Measurements from ENCODE around the gene NFATC2IP. TPM values are rescaled to one million over a fixed set of nuclear protein-coding genes. Genes with fewer than 3 reads are reported as not detected.
"Not testable (repeated sequence)": the region's sequence is repeated elsewhere in the genome, so short reads cannot be mapped to it uniquely, and the experiment has no call there.

Gene NFATC2IP
- total RNA-seq, 3 donors from 2014 or later: 23.2 to 38.1 (median 27.9) TPM

- H3K4me1 ChIP-seq: peaks cover 0 to 10% of the 10 kb centered on the region in 2 donors
- intact Hi-C loops (cut with DNase I; ENCODE audit: low total_unique reads): no loop called here
- TF ChIP-seq POLR2AphosphoS5 (IDR thresholded peaks at IDR 0.05) (peak; percentile 93 to 96 (median 94)), CTCF (IDR thresholded peaks at IDR 0.05) (no peak)
These were observed 23.9 kb downstream of the NFATC2IP start, which contains the start of gene SPNS1 for GRCh38 chr16:28974437-28975157. TSS of gene SPNS1 (plus strand) at chr16:28974778. CDS start at chr16:28975152, 374 bp downstream.

GRCh38 chr16:28975158-28975599 is 24.4 kb downstream of the NFATC2IP start:
- intact Hi-C loops (cut with DNase I; ENCODE audit: low total_unique reads): no loop called here
- peak overlapping the region; percentile 86 to 89 for H3K27ac ChIP-seq

More at GRCh38 chr16:28974437-28975157, 23.9 kb downstream of the NFATC2IP start, which contains the start of gene SPNS1:
- Histone ChIP-seq H3K9me3 (no peaks in the 10 kb centered on the region), H3K27ac (peak within 1 kb of the TSS; percentile 86 to 89), H3K36me3 (no peaks in the 10 kb centered on the region), H3K27me3 (no peaks in the 10 kb centered on the region), H3K4me3 (peak within 1 kb of the TSS; percentile 79 to 95 (median 94))
- peak; percentile 97 to 98 for DNase-seq (ENCODE audit: low spot score in 2 of 2)

GRCh38 chr16:28977703-28978662 is 27.2 kb downstream of the NFATC2IP start:
- Histone ChIP-seq H3K27ac (no peak overlapping the region), H3K4me1 (peaks cover 0 to 10% of the 10 kb centered on the region in 2 donors), H3K9me3 (no peaks in the 10 kb centered on the region), H3K27me3 (no peaks in the 10 kb centered on the region), H3K36me3 (no peaks in the 10 kb centered on the region), H3K4me3 (no peak overlapping the region)
- DNase-seq (ENCODE audit: low spot score in 2 of 2): no peak
- TF ChIP-seq CTCF (IDR thresholded peaks at IDR 0.05) (peak in 1 of 3 donors; percentile 27), POLR2AphosphoS5 (IDR thresholded peaks at IDR 0.05) (no peak)
- intact Hi-C loops (cut with DNase I; ENCODE audit: low total_unique reads): no loop called here

More at GRCh38 chr16:28975158-28975599, 24.4 kb downstream of the NFATC2IP start:
- TF ChIP-seq POLR2AphosphoS5 (IDR thresholded peaks at IDR 0.05): no peak
- TF ChIP-seq CTCF (IDR thresholded peaks at IDR 0.05): no peak
- no peak for TF ChIP-seq POLR2A (IDR thresholded peaks at IDR 0.05)
- H3K27me3 ChIP-seq: no peaks in the 10 kb centered on the region
- no peaks in the 10 kb centered on the region for H3K9me3 ChIP-seq
- H3K4me3 ChIP-seq: peak overlapping the region; percentile 79 to 95 (median 94)
- H3K36me3 ChIP-seq: no peaks in the 10 kb centered on the region
- no peak for DNase-seq (ENCODE audit: low spot score in 2 of 2)
- H3K4me1 ChIP-seq: peaks cover 0 to 10% of the 10 kb centered on the region in 2 donors

- H3K27me3 ChIP-seq; H3K4me3 ChIP-seq; H3K4me1 ChIP-seq; H3K9me3 ChIP-seq; H3K27ac ChIP-seq; DNase-seq (ENCODE audit: low spot score in 2 of 2); intact Hi-C loops (cut with DNase I; ENCODE audit: low total_unique reads): not testable (repeated sequence)
- peaks cover 14% of the 10 kb centered on the region for H3K36me3 ChIP-seq
These were observed 29.6 kb downstream of the NFATC2IP start for GRCh38 chr16:28980330-28980729.

DNA sequence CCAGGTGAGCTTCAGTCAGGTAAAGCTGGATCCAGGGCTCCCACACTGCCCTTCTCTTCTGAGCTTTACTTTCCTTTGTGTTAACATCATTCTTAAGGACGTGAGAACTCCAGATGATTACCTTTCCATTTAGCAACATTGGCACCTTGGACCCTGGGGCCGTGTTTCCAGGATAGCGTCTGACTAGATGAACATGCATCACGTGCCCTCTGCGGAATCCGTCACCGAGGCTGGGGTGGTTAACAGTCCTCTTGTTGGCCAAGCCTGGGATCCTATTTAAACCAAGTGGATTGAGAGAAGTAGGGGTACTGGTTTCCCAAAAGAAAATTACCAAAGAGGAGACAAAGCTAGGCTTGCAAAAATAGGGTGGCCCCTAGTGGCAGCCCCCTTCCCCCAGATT is 30.2 kb downstream of the NFATC2IP start:
- no peak for DNase-seq (ENCODE audit: low spot score in 2 of 2)
- intact Hi-C loops (cut with DNase I; ENCODE audit: low total_unique reads): no loop called here
- H3K36me3 ChIP-seq: peaks cover 14% of the 10 kb centered on the region

More for the DNA sequence above, 30.2 kb downstream of the NFATC2IP start:
- no peaks in the 10 kb centered on the region for H3K4me1 ChIP-seq
- TF ChIP-seq POLR2A (IDR thresholded peaks at IDR 0.05): no peak
- no peak for TF ChIP-seq POLR2AphosphoS5 (IDR thresholded peaks at IDR 0.05)
- TF ChIP-seq CTCF (IDR thresholded peaks at IDR 0.05): no peak
- H3K27ac ChIP-seq: no peak overlapping the region
- H3K27me3 ChIP-seq: no peaks in the 10 kb centered on the region
- H3K9me3 ChIP-seq: no peaks in the 10 kb centered on the region
- H3K4me3 ChIP-seq: no peak overlapping the region
